Measurements from ENCODE around the gene YEATS2.
"Not testable (repeated sequence)": the region's sequence is repeated elsewhere in the genome, so short reads cannot be mapped to it uniquely, and the experiment has no call there.

- not testable (repeated sequence) for TF ChIP-seq POLR2A (IDR thresholded peaks at IDR 0.05)
- TF ChIP-seq, protein P1, sequence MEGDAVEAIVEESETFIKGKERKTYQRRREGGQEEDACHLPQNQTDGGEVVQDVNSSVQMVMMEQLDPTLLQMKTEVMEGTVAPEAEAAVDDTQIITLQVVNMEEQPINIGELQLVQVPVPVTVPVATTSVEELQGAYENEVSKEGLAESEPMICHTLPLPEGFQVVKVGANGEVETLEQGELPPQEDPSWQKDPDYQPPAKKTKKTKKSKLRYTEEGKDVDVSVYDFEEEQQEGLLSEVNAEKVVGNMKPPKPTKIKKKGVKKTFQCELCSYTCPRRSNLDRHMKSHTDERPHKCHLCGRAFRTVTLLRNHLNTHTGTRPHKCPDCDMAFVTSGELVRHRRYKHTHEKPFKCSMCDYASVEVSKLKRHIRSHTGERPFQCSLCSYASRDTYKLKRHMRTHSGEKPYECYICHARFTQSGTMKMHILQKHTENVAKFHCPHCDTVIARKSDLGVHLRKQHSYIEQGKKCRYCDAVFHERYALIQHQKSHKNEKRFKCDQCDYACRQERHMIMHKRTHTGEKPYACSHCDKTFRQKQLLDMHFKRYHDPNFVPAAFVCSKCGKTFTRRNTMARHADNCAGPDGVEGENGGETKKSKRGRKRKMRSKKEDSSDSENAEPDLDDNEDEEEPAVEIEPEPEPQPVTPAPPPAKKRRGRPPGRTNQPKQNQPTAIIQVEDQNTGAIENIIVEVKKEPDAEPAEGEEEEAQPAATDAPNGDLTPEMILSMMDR (IDR thresholded peaks at IDR 0.05): not testable (repeated sequence)
Measured at GRCh38 chr3:183703892-183704291, 6.3 kb downstream of the YEATS2 start.

Data from lower leg skin (tissue), 3 donors.